H1 (cell line): ENCODE results near the gene DLGAP3. TPM values are rescaled to one million over a fixed set of nuclear protein-coding genes. Genes with fewer than 3 reads are reported as not detected.

Experiments
- CTCF ChIA-PET: fragments of 300-600 bp; sonication (Branson Sonifier 250); formaldehyde crosslinking; loops from one replicate; lab custom pipeline; 2021; ENCODE audit not compliant: partially characterized antibody; lab: Charles Lee
- POLR2A ChIA-PET: fragments of 300-600 bp; sonication (Branson Sonifier 250); formaldehyde crosslinking; loops from one replicate; lab custom pipeline; 2021; ENCODE audit warnings: inconsistent platforms; ENCODE audit not compliant: partially characterized antibody; lab: Charles Lee
- DNase-seq, 2 experiments: peaks; one replicate each; pipeline versions ENCODE4 v3.0.0 to v3.0.0-alpha.2; 2010 to 2022; ENCODE audit warnings: low spot score in 2 of 2, low read depth in 1 of 2, mixed read lengths in 1 of 2
- FAIRE-seq: peaks from 2 replicates; lab custom pipeline; 2011; peaks lifted over from hg19 to GRCh38; lab: Jason Lieb, UNC
- H2AFZ ChIP-seq: 2 replicates; pipeline ENCODE4 v1.8.1; 2012; ENCODE audit warnings: low read length, inconsistent platforms
- H2AK5ac ChIP-seq: 2 replicates; pipeline ENCODE4 v1.6.1; 2013; ENCODE audit warnings: low read depth, low read length
- H2BK120ac ChIP-seq: replicated peaks from 2 replicates; pipeline ENCODE3; 2013; ENCODE audit warnings: low read depth, low read length, inconsistent platforms
- H2BK12ac ChIP-seq: 2 replicates; pipeline ENCODE4 v1.6.1; 2013; ENCODE audit warnings: low read depth, low read length
- H2BK15ac ChIP-seq: 2 replicates; pipeline ENCODE4 v1.6.1; 2013; ENCODE audit warnings: low read length
- H2BK20ac ChIP-seq: 2 replicates; pipeline ENCODE4 v1.6.1; 2013; ENCODE audit warnings: low read length
- H2BK5ac ChIP-seq: 2 replicates; pipeline ENCODE4 v1.6.1; 2013; ENCODE audit warnings: low read depth, low read length
- H3K14ac ChIP-seq: 2 replicates; pipeline ENCODE4 v1.6.1; 2013; ENCODE audit warnings: inconsistent platforms; ENCODE audit not compliant: insufficient read length
- H3K18ac ChIP-seq: 2 replicates; pipeline ENCODE4 v1.6.1; 2013; ENCODE audit warnings: low read length; ENCODE audit errors: extremely low read depth
- H3K23ac ChIP-seq: 2 replicates; pipeline ENCODE4 v1.6.1; 2013; ENCODE audit warnings: inconsistent platforms; ENCODE audit not compliant: insufficient read length
- H3K23me2 ChIP-seq: 2 replicates; pipeline ENCODE4 v1.6.1; 2013; ENCODE audit warnings: low read depth, low read length
- H3K27ac ChIP-seq: 2 replicates; pipeline ENCODE4 v1.6.1; 2011; ENCODE audit warnings: low read depth, low read length, inconsistent platforms
- H3K27me3 ChIP-seq, 4 experiments: replicated peaks in 1 of 4; 1 replicate in 1 of 4; 2 replicates in 3 of 4; pipeline versions ENCODE4 v1.6.1 to v1.8.1; 2011 to 2013; ENCODE audit warnings: low read length in 3 of 4, mild to moderate bottlenecking in 3 of 4, inconsistent platforms in 2 of 4, mixed read lengths in 2 of 4, moderate library complexity in 1 of 4; ENCODE audit not compliant: control insufficient read depth in 3 of 4, insufficient read depth in 3 of 4; ENCODE audit errors: extremely low read depth in 1 of 4
- H3K36me3 ChIP-seq, 4 experiments: 2 replicates each; pipeline versions ENCODE4 v1.6.1 to v1.8.1; 2011 to 2013; ENCODE audit warnings: mild to moderate bottlenecking in 4 of 4, low read length in 3 of 4, moderate library complexity in 2 of 4, control low read depth in 1 of 4, inconsistent platforms in 1 of 4; ENCODE audit not compliant: insufficient read depth in 4 of 4, control insufficient read depth in 2 of 4
- H3K4ac ChIP-seq: replicated peaks from 2 replicates; pipeline ENCODE3; 2013; ENCODE audit warnings: low read length, low read depth, mixed read lengths, inconsistent platforms; ENCODE audit not compliant: insufficient read length
- H3K4me1 ChIP-seq, 4 experiments: replicated peaks in 1 of 4; 1 replicate in 1 of 4; 2 replicates in 3 of 4; pipeline versions ENCODE4 v1.6.1 to v1.8.1; 2011 to 2013; ENCODE audit warnings: low read length in 3 of 4, inconsistent platforms in 2 of 4, mixed read lengths in 1 of 4; ENCODE audit not compliant: insufficient read depth in 4 of 4, control insufficient read depth in 3 of 4
- H3K4me2 ChIP-seq, 2 experiments: 2 replicates each; pipeline versions ENCODE4 v1.6.1 to v1.8.1; 2011 to 2013; ENCODE audit warnings: low read depth in 2 of 2, low read length in 2 of 2, control low read depth in 1 of 2, inconsistent platforms in 1 of 2, mild to moderate bottlenecking in 1 of 2; ENCODE audit not compliant: insufficient read depth in 1 of 2
- H3K4me3 ChIP-seq, 4 experiments: fragments of 200-600, 300-600 bp in 1 of 4; sonication (generic), shearing (Covaris generic), sonication (Bioruptor Twin) in 1 of 4; 2 replicates each; pipeline versions ENCODE4 v1.5.1 to v1.8.1; 2011 to 2016; ENCODE audit warnings: low read length in 4 of 4, low read depth in 3 of 4, control low read depth in 2 of 4, inconsistent platforms in 2 of 4, mild to moderate bottlenecking in 2 of 4, mixed read lengths in 1 of 4, moderate library complexity in 1 of 4; ENCODE audit not compliant: insufficient read depth in 2 of 4; ENCODE audit errors: extremely low read depth in 1 of 4
- H3K56ac ChIP-seq: replicated peaks from 2 replicates; pipeline ENCODE3; 2013; ENCODE audit warnings: low read depth, mild to moderate bottlenecking, mixed read lengths, low read length, inconsistent platforms; ENCODE audit not compliant: insufficient read length
- H3K79me1 ChIP-seq: 2 replicates; pipeline ENCODE4 v1.6.1; 2013; ENCODE audit warnings: low read depth, low read length, control low read depth
- H3K79me2 ChIP-seq, 2 experiments: 2 replicates each; pipeline versions ENCODE4 v1.6.1 to v1.8.1; 2012 to 2013; ENCODE audit warnings: low read length in 2 of 2, mild to moderate bottlenecking in 2 of 2, inconsistent platforms in 1 of 2; ENCODE audit not compliant: insufficient read depth in 2 of 2, control insufficient read depth in 1 of 2
- H3K9ac ChIP-seq, 4 experiments: replicated peaks in 1 of 4; 1 replicate in 1 of 4; 2 replicates in 3 of 4; pipeline versions ENCODE4 v1.6.1 to v1.8.1; 2011 to 2013; ENCODE audit warnings: low read depth in 3 of 4, low read length in 3 of 4, control low read depth in 2 of 4, mild to moderate bottlenecking in 2 of 4, moderate library complexity in 2 of 4, inconsistent platforms in 1 of 4; ENCODE audit errors: extremely low read depth in 1 of 4
- H3K9me3 ChIP-seq, 2 experiments: 2 replicates each; pipeline versions ENCODE4 v1.6.1 to v1.8.1; 2012 to 2013; ENCODE audit warnings: mild to moderate bottlenecking in 2 of 2, moderate library complexity in 2 of 2, control low read depth in 1 of 2, inconsistent platforms in 1 of 2, low read depth in 1 of 2, low read length in 1 of 2, mixed read lengths in 1 of 2; ENCODE audit not compliant: insufficient read depth in 2 of 2
- H4K20me1 ChIP-seq, 2 experiments: replicated peaks in 1 of 2; 2 replicates each; pipeline versions ENCODE3 to v1.8.1; 2011 to 2013; ENCODE audit warnings: inconsistent platforms in 2 of 2, low read length in 2 of 2, mild to moderate bottlenecking in 1 of 2; ENCODE audit not compliant: insufficient read depth in 2 of 2, control insufficient read depth in 1 of 2
- H4K5ac ChIP-seq: 2 replicates; pipeline ENCODE4 v1.6.1; 2013; ENCODE audit warnings: low read length, low read depth, mixed read lengths, inconsistent platforms; ENCODE audit not compliant: insufficient read length
- H4K8ac ChIP-seq: 2 replicates; pipeline ENCODE4 v1.8.0; 2013; ENCODE audit warnings: mild to moderate bottlenecking, moderate library complexity, low read length, inconsistent platforms; ENCODE audit not compliant: insufficient read depth; ENCODE audit errors: extremely low read depth
- H4K91ac ChIP-seq: replicated peaks from 2 replicates; pipeline ENCODE3; 2013; ENCODE audit warnings: low read length, mixed read lengths, inconsistent platforms; ENCODE audit not compliant: insufficient read length
- BRCA1 ChIP-seq: IDR thresholded peaks from 2 replicates; pipeline ENCODE4 v1.6.1; 2012; ENCODE audit warnings: low read depth, low read length, improper control_type of control experiment
- CREB1 ChIP-seq: IDR thresholded peaks from 2 replicates; pipeline ENCODE4 v1.6.1; 2012; ENCODE audit warnings: inconsistent platforms
- EP300 ChIP-seq, 2 experiments: IDR thresholded peaks; 1 replicate in 1 of 2; 2 replicates in 1 of 2; pipeline ENCODE4 v1.6.1; 2011 to 2012; ENCODE audit warnings: low read depth in 2 of 2, low read length in 2 of 2, mild to moderate bottlenecking in 2 of 2, borderline replicate concordance in 1 of 2, inconsistent platforms in 1 of 2, moderate library complexity in 1 of 2
- MAFK ChIP-seq: IDR thresholded peaks from 2 replicates; pipeline ENCODE4 v1.6.1; 2012; ENCODE audit warnings: low read depth, mild to moderate bottlenecking, improper control_type of control experiment, low read length
- PHF8 ChIP-seq: fragments of 200-600 bp; sonication (generic); conservative IDR thresholded peaks from 2 replicates; pipeline ENCODE4 v1.7.1; 2012; ENCODE audit warnings: low read depth, mild to moderate bottlenecking, inconsistent platforms, low read length, moderate library complexity
- POU5F1 ChIP-seq: IDR thresholded peaks from 2 replicates; pipeline ENCODE4 v1.6.1; 2011; ENCODE audit warnings: low read depth, mild to moderate bottlenecking, low read length, moderate library complexity
- SP1 ChIP-seq: IDR thresholded peaks from 2 replicates; pipeline ENCODE4 v1.6.1; 2011; ENCODE audit warnings: low read depth, low read length
- SP4 ChIP-seq: IDR thresholded peaks from 2 replicates; pipeline ENCODE4 v1.6.1; 2012; ENCODE audit warnings: low read length, inconsistent platforms
- TAF1 ChIP-seq: IDR thresholded peaks from 2 replicates; pipeline ENCODE4 v1.6.1; 2011; ENCODE audit warnings: mild to moderate bottlenecking, low read depth, low read length
- TCF12 ChIP-seq: IDR thresholded peaks from 2 replicates; pipeline ENCODE4 v1.6.1; 2011; ENCODE audit warnings: low read depth, mild to moderate bottlenecking, low read length
- YY1 ChIP-seq: IDR thresholded peaks from 2 replicates; pipeline ENCODE4 v1.6.1; 2011; ENCODE audit warnings: low read depth, mild to moderate bottlenecking, low read length
- WGBS, 2 experiments: shearing (Covaris generic) in 1 of 2; methylation state at CpG; one replicate each; pipeline versions ENCODE4 v1.1.6 to v1.1.7; 2013 to 2015; ENCODE audit warnings: low lambda C conversion rate in 2 of 2, mixed read lengths in 2 of 2, inconsistent platforms in 1 of 2, low coverage in 1 of 2, missing lambda C conversion rate in 1 of 2; ENCODE audit not compliant: insufficient replicate concordance in 2 of 2, insufficient coverage in 1 of 2, insufficient read length in 1 of 2; ENCODE audit errors: extremely low coverage in 1 of 2, missing lambda C conversion rate in 1 of 2; 5-methylcytosine and 5-hydroxymethylcytosine counted together
- polyA plus RNA-seq, 7 experiments: library from polyadenylated mRNA; depleted of rRNA in 3 of 7; stranded (reverse) in 5 of 7; unstranded in 2 of 7; fragments of >200 nt in 5 of 7; fragments of 200-250 nt in 2 of 7; gene quantifications; 1 replicate in 5 of 7; 2 replicates in 1 of 7; 4 replicates in 1 of 7; pipeline versions ENCODE4 v1.2.1 to v1.2.3, GENCODE V29; 2011 to 2013; ENCODE audit warnings: missing spikeins in 2 of 7, mixed read lengths in 2 of 7
- total RNA-seq: library from RNA; stranded (reverse); fragmentation: NEBNext Ultra II Directional; extraction: Animal tissue kit (Norgen Biotek cat#: 25700); gene quantifications from 2 replicates; pipeline ENCODE4 v1.2.1, GENCODE V29; 2021
- TF ChIP-seq, protein P1 (sequence below): IDR thresholded peaks from 2 replicates; pipeline ENCODE4 v1.6.1; 2012; ENCODE audit warnings: inconsistent platforms
- TF ChIP-seq, protein P2 (sequence below): IDR thresholded peaks from 2 replicates; pipeline ENCODE4 v1.6.1; 2011; ENCODE audit warnings: low read depth, mild to moderate bottlenecking, low read length; ENCODE audit not compliant: insufficient read depth
- TF ChIP-seq, protein P3 (sequence below): IDR thresholded peaks from 2 replicates; pipeline ENCODE4 v1.6.1; 2011; ENCODE audit warnings: low read length, improper control_type of control experiment

Gene DLGAP3
- total and polyA plus RNA-seq, 2 of the 8 experiments (the other 6 are each of a cell fraction or from before 2014, with no cell fraction given): 3.8 to 13.2 TPM

DNA sequence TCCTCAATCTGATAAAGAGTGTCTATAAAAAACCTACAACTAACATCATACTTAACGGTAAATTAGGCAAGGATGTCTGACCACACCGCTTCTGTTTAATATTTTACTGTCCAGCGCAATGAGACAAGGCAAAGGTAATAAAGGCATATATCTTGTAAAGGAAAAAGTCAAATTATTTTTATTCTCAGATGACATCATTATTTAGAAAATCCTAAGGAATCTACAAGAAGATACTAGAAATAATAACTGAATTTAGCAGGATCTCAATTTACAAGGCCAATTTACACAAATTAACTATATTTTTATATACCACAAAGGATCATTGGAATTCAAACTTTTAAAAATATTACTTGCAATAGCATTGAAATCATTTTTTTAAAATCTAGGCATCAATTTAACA is 107.2 kb downstream of the DLGAP3 start:
- no peak overlapping the region for H3K9ac ChIP-seq
- H4K8ac ChIP-seq: no peak overlapping the region
- no peak for DNase-seq
- no peaks in the 10 kb centered on the region for H3K79me2 ChIP-seq
- no peak overlapping the region for H3K27ac ChIP-seq
- H3K9me3 ChIP-seq: no peaks in the 10 kb centered on the region
- no peak overlapping the region for H3K4me2 ChIP-seq
- no peak for FAIRE-seq
- H3K36me3 ChIP-seq: no peaks in the 10 kb centered on the region
- H3K18ac ChIP-seq: no peak overlapping the region
- H2BK5ac ChIP-seq: no peak overlapping the region
- no peak overlapping the region for H3K56ac ChIP-seq
- no peak overlapping the region for H2BK120ac ChIP-seq
- no peak overlapping the region for H4K91ac ChIP-seq
- no peak overlapping the region for H2BK12ac ChIP-seq
- no peak overlapping the region for H3K23ac ChIP-seq
- no peak overlapping the region for H2BK20ac ChIP-seq
- no peak overlapping the region for H2AFZ ChIP-seq
- no peaks in the 10 kb centered on the region for H3K79me1 ChIP-seq
- no peaks in the 10 kb centered on the region for H3K27me3 ChIP-seq
- no peaks in the 10 kb centered on the region for H3K23me2 ChIP-seq
- 96% methylated on average over 3 of the region's 3 CpGs; no CpG with 5 or more reads in 1 of the 2 experiments for WGBS, 2 experiments
- ChIA-PET CTCF (interaction anchor here (2.5 kb wide), 1 partner anchor 31 kb away, joined by 10 read pairs; no protein-coding TSS in a partner anchor), POLR2A (no interaction called here)
- H3K4me3 ChIP-seq: no peak overlapping the region
- H4K20me1 ChIP-seq: no peaks in the 10 kb centered on the region
- H3K4me1 ChIP-seq: no peaks in the 10 kb centered on the region; a peak in 2 of 7 replicates
- H3K4ac ChIP-seq: no peak overlapping the region
- no peak overlapping the region for H4K5ac ChIP-seq
- H2AK5ac ChIP-seq: no peak overlapping the region
- H3K14ac ChIP-seq: no peak overlapping the region
- H2BK15ac ChIP-seq: no peak overlapping the region
- TF ChIP-seq POU5F1: no peak
- TF ChIP-seq YY1: no peak
- TF ChIP-seq, protein P1, sequence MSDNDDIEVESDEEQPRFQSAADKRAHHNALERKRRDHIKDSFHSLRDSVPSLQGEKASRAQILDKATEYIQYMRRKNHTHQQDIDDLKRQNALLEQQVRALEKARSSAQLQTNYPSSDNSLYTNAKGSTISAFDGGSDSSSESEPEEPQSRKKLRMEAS: no peak
- TF ChIP-seq, protein P2, sequence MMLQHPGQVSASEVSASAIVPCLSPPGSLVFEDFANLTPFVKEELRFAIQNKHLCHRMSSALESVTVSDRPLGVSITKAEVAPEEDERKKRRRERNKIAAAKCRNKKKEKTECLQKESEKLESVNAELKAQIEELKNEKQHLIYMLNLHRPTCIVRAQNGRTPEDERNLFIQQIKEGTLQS: no peak
- TF ChIP-seq SP4: no peak
- no peak for TF ChIP-seq BRCA1
- TF ChIP-seq SP1: no peak
- TF ChIP-seq EP300 (IDR thresholded peaks at IDR 0.05; ENCODE audit: borderline replicate concordance in 1 of 2, low read depth in 2 of 2, low read length in 2 of 2): no peak
- TF ChIP-seq TAF1: no peak
- TF ChIP-seq, protein P3, sequence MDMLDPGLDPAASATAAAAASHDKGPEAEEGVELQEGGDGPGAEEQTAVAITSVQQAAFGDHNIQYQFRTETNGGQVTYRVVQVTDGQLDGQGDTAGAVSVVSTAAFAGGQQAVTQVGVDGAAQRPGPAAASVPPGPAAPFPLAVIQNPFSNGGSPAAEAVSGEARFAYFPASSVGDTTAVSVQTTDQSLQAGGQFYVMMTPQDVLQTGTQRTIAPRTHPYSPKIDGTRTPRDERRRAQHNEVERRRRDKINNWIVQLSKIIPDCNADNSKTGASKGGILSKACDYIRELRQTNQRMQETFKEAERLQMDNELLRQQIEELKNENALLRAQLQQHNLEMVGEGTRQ: no peak
- TF ChIP-seq CREB1: no peak
- no peak for TF ChIP-seq TCF12
- no peak for TF ChIP-seq PHF8
- no peak for TF ChIP-seq MAFK
